Epithelial cell of proximal tubule (primary cell): ENCODE measurements around the gene ANKIB1. TPM values are rescaled to one million over a fixed set of nuclear protein-coding genes. Genes with fewer than 3 reads are reported as not detected.

Experiments
- DNase-seq: peaks from one replicate; pipeline ENCODE4 v3.0.0-alpha.2; 2011; ENCODE audit warnings: low read depth
- H3K4me3 ChIP-seq: 2 replicates; pipeline ENCODE4 v1.5.1; 2011; ENCODE audit warnings: low read depth, mild to moderate bottlenecking, low read length
- total RNA-seq: library from RNA; depleted of rRNA; stranded (reverse); fragments of >200 nt; gene quantifications from 2 replicates; pipeline ENCODE4 v1.2.3, GENCODE V29; 2015
- TF ChIP-seq, protein P1 (sequence below): conservative IDR thresholded peaks from 2 replicates; pipeline ENCODE4 v1.5.1; 2012; ENCODE audit warnings: low read depth, mild to moderate bottlenecking, low read length

The ANKIB1 gene
- total RNA-seq, 1 donor from 2014 or later = 27.3 TPM

DNA sequence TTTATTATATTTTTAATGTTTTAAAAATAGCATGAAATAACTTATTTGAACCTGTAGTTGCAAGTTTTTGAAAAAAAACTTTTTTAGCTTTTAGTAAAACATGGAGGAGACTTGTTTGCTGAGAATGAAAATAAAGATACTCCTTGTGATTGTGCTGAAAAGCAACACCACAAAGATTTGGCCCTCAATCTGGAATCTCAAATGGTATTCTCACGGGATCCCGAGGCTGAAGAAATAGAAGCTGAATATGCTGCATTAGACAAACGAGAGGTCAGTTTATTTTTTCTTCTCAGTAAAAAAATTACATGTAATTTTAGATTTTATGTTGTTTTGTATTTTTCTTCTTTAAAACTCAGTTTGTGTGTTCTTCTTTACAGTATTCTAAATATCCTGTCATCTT lies 73.5 kb downstream of the ANKIB1 start:
- no peak overlapping the region for H3K4me3 ChIP-seq
- no peak for DNase-seq
- TF ChIP-seq, protein P1, sequence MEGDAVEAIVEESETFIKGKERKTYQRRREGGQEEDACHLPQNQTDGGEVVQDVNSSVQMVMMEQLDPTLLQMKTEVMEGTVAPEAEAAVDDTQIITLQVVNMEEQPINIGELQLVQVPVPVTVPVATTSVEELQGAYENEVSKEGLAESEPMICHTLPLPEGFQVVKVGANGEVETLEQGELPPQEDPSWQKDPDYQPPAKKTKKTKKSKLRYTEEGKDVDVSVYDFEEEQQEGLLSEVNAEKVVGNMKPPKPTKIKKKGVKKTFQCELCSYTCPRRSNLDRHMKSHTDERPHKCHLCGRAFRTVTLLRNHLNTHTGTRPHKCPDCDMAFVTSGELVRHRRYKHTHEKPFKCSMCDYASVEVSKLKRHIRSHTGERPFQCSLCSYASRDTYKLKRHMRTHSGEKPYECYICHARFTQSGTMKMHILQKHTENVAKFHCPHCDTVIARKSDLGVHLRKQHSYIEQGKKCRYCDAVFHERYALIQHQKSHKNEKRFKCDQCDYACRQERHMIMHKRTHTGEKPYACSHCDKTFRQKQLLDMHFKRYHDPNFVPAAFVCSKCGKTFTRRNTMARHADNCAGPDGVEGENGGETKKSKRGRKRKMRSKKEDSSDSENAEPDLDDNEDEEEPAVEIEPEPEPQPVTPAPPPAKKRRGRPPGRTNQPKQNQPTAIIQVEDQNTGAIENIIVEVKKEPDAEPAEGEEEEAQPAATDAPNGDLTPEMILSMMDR = no peak

DNA sequence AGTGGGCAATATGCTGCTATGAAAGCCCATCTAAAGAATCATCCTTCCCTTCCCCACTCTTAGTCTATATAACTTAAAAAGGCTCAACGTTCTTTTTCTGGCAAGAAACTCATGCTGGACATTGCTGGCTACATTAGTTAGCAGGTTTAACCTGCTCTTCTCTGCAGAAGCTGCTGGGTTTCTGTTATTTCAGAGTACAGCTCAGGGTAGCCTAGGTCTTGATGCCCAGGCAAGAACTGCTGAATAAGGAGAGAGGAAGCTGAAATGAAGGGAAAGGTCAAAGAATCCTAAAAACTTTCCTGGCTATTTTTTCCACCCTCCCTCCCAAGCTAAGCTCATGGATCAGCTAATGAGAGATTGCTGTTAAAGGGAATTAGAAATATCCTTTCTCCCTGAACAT lies 79.4 kb downstream of the ANKIB1 start:
- H3K4me3 ChIP-seq = no peak overlapping the region
- TF ChIP-seq, protein P1 = no peak
- DNase-seq = no peak

DNA sequence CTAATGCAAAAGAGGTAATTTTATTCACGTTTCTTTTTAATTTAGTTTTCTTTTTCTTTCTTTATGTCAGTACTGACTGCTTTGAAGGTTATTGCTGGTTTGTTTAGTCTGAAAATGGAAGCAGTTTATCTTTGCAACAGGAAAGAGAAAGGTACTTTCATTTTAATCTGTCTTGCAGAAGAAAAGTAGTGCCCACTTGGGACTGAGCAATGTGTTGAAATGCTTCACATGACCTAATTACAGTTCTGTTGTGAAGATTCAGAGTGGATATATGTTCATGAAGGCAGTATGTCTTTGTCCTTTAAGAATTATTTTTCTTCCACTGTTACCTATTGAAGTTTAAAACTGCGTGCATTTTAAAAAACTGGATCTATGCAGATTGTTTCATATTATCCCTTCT lies 80.1 kb downstream of the ANKIB1 start:
- no peak for DNase-seq
- TF ChIP-seq, protein P1 = no peak
- no peak overlapping the region for H3K4me3 ChIP-seq

DNA sequence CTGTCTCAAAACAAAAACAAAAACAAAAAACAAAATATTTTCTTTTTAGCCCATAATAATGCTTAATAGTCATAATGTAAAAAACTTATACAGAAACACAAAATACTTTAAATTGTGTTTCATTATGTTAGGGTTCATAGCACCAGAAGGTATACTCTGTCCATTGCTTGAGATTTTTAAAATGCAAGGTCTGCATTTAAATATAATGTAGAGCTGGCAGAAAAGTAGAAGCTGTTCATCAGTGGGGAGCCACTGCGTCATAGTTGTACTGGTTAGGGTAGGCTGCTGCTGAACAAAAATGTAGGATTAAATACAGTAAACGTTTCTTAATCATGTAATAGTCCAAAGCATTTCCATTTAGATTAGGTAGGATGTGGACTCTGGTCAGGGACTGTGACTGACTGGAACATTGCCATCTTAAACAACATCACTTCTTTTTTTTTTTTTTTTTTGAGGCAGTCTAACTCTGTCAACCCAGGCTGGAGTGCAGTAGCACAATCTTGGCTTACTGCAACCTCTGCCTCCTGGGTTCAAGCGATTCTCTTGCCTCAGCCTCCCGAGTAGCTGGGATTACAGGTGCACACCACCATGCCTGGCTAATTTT lies 85.2 kb downstream of the ANKIB1 start:
- DNase-seq = no peak

DNA sequence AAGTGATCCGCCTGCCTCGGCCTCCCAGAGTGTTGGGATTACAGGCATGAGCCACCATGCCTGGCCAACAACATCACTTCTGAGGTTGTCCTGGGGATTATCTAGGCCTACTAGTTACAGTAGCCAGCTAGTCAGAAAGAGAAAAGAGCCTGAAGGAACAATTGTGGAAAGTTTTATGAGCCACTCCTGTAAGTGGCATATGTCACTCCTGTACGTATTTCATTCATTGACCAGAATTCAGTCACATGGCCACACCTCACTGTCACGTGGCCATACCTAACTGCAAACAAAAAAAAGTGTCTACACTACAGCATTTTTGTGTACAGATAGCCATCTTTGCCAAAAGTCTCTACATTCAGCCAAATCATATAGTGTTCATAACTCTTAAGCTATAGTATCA lies 85.7 kb downstream of the ANKIB1 start:
- TF ChIP-seq, protein P1 = no peak
- H3K4me3 ChIP-seq = no peak overlapping the region
- no peak for DNase-seq

More for the DNA sequence above, 85.2 kb downstream of the ANKIB1 start:
- no peak overlapping the region for H3K4me3 ChIP-seq
- TF ChIP-seq, protein P1 = no peak

DNA sequence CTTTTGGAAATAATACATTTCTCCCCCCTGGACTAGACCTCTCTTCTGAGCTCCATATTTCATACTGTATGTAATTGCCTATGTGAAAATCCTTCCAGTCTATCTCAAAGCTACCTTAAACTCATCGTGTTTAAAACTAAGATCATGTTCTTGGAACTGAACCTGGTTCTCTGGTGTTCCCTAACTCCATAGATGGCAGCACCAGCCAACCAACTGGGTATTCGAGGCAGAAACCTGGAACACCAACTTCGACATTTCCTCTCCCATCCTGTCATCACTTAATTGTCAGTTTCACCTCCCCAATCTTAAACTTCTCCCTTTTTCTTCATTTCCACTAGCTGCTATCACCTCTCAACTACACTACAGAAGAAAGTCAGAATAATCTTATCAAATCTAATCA lies 87.0 kb downstream of the ANKIB1 start:
- TF ChIP-seq, protein P1 = no peak
- no peak for DNase-seq
- H3K4me3 ChIP-seq = no peak overlapping the region

DNA sequence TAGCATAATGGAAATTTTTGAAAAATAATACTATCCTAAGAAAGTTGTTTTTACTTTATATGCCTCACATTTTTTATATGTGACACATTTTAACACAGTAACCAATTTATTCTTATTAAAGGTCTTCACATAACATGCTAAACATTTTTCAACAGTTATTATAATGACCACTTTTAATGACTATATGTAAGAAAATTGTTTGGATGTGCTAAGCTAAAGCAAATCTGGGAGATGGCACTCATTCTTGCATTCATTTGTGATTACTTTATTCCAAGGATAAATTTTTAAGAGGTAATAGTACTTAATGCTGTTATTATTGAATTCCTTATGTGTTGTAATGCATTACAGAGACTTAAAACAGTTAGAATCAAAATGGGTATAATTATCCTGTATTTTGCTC lies 88.1 kb downstream of the ANKIB1 start:
- no peak for DNase-seq
- H3K4me3 ChIP-seq = no peak overlapping the region
- TF ChIP-seq, protein P1 = no peak
